DMS153 treated with DMSO at 0.1 percent for 48 hours (cell line): ENCODE results near the gene RPL22.

Experiments used
- DNase-seq: peaks from one replicate; lab custom pipeline; 2025; ENCODE audit not compliant: unreplicated experiment; lab: John Stamatoyannopoulos, UW

RPL22 gene

DNA sequence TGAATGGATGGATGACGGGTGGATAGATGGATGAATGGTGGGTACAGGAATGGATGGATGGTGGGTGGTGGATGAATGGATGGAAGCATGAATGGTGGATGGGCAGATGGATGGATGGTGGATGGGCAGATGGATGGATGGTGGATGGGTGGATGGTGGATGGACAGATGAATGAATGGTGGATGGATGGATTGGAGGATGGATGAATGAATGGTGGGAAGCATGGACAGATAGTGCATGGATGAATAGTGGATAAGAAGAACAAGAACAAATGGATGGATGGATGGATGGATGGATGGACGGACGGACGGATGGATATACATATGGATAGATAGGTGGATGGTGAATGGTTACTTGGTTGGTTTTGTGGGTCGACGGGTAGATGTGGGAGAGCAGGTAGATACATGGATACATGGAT, 24.0 kb downstream of the RPL22 start:
- DNase-seq, result no peak

- no peak for DNase-seq
Observed at GRCh38 chr1:6174621-6175410, 24.6 kb downstream of the RPL22 start.

GRCh38 chr1:6172549-6172948, 26.8 kb downstream of the RPL22 start:
- no peak for DNase-seq

DNA sequence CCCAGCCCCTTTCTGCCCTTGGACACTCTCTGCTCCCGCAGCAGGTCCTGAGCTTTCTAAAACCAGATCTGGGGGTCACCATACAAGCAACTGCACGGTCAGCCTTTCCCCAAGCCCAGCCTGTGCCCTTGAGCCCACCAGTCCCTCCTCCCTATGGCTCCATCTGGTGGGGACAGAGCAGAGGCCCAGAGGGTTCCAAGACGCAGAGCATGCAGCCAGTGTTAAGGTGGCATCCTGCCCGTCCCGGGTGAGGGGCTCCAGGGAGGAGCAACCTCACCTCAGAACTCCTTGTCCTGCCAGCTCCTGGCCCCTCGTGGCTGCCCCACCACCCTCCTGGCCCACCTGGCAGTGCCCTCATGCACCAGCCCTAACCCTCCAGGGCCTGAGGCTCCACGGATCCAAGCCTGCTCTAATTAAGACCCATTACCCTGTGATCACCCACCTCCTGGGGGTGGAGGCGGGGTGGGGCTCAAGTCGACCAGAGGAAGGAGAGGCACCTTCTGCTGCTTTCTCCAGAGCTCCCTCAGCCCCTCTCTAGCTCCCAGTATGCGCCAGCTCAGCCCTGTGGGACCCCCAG, 27.8 kb downstream of the RPL22 start:
- DNase-seq, result no peak

- DNase-seq, result no peak
Observed at GRCh38 chr1:6170742-6171201, 28.6 kb downstream of the RPL22 start.

GRCh38 chr1:6170116-6170741, 29.2 kb downstream of the RPL22 start:
- DNase-seq, result no peak

- DNase-seq, result no peak
Observed at GRCh38 chr1:6168947-6169586, 30.3 kb downstream of the RPL22 start.

GRCh38 chr1:6167391-6168303, 31.7 kb downstream of the RPL22 start:
- DNase-seq, result no peak

DNA sequence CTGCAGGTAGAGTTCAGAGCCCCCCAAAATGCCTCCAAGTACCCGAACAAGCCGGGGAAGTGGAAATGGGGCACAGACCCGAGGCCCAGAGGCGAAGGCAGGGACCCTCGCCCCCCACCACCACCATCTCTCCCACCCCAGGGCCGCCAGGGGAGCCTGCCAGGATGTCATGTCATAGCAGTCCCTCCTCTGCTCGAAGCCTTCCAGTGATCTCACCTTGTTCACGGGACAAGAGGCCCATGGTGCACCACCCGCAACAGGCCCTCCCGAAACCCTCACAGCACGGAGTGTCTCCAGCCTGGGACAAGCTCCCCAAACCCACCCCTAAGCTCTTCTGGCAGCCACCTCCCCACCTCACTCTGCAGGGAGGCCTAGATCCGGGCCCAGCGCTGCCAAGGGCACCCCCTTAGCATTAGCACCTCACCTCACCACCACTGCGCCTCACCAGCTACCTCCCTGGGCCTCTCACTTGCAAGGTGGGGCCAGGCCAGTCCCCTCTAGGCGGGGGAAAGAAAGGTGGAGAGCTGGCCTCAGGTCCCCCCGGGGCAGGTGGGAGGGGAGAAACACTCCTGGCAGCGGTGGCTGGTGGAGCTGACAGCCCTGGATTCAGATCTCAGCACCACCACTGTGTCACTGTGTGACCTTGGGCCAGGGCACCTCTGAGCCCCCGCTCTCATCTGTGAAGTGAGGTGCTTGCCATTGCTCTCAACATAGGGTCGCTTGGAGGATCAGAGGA, 32.6 kb downstream of the RPL22 start:
- no peak for DNase-seq

- DNase-seq, result no peak
Observed at GRCh38 chr1:6166221-6166620, 33.2 kb downstream of the RPL22 start.

GRCh38 chr1:6165441-6165985, 33.9 kb downstream of the RPL22 start:
- DNase-seq, result no peak

GRCh38 chr1:6165027-6165426, 34.4 kb downstream of the RPL22 start:
- no peak for DNase-seq

- DNase-seq, result no peak
Observed at GRCh38 chr1:6163973-6164617, 35.3 kb downstream of the RPL22 start.

- no peak for DNase-seq
Observed at GRCh38 chr1:6163191-6163972, 36.0 kb downstream of the RPL22 start.

DNA sequence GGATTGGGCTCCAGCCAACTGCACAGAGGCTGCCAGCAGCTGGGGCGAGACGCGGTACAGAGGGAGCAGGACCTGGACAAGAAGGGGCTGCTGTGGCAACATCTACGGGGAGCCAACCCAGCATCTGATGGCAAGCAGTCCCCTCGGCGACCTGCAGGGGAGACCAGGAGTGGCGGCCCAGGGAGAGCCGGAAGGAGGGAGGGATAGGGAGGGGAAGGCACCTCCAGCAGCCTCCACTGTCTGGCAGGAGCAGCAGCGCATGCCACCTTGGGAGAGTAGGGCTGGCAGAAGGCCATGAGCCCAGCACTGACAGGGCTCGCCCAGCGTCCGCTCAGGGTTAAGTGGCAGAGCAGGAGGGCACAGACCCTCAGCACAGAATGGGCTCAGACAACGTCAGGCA, 36.6 kb downstream of the RPL22 start:
- DNase-seq, result peak; percentile 41

GRCh38 chr1:6162341-6162740, 37.1 kb downstream of the RPL22 start:
- DNase-seq, result no peak

GRCh38 chr1:6158181-6158580, 41.2 kb downstream of the RPL22 start:
- DNase-seq, result no peak

DNA sequence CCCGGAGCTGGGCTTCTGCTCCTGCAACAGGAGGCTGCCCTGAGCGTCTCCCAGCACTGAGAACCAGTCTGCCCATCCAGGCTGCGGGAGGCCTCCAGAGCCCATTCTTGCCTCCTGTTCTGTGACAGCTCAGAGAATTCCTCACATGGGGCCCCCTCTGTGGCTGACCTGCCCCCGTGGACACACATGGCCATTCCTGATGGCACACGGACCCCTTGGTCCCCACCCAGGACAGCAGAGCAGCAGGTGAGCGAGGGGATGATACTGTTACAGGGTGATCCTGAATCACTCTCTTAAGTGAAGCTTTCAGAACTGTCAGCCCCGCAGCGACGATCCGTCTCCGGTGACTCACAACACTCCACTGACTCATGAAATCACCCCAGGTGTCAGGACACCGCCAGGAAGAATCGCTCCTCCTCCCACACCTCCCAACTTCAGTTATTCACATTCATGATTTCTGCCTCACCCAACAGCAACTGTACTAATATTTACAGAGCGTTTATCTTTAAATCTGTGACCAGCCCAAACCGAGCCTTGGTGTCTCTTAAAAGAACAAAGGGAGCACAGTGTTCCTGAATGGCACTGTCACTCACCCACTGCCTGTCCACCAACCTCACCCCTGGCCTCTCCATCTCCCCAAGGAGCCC, 41.7 kb downstream of the RPL22 start:
- peak; percentile 76 for DNase-seq
